CD14-positive monocyte (primary cell): ENCODE data around the gene ZFX. TPM values are rescaled to one million over a fixed set of nuclear protein-coding genes. Genes with fewer than 3 reads are reported as not detected.

Source experiments
- DNase-seq, 3 donors: peaks; one replicate each; pipeline ENCODE4 v3.0.0-alpha.2; 2011 to 2022
- H2AFZ ChIP-seq: 2 replicates; pipeline ENCODE4 v1.6.0; 2012; ENCODE audit warnings: mild to moderate bottlenecking, low read depth, low read length, inconsistent platforms; ENCODE audit not compliant: insufficient read depth, poor library complexity, severe bottlenecking
- H3K27ac ChIP-seq, 2 donors: 1 replicate in 1 of 2; 2 replicates in 1 of 2; pipeline ENCODE4 v1.5.1; 2012 to 2013; ENCODE audit warnings: low read length in 2 of 2, control low read depth in 1 of 2, inconsistent platforms in 1 of 2, low read depth in 1 of 2, mild to moderate bottlenecking in 1 of 2
- H3K27me3 ChIP-seq, 2 donors: one replicate each; pipeline versions ENCODE4 v1.6.0 to v1.6.1; 2011 to 2013; ENCODE audit warnings: low read length in 2 of 2; ENCODE audit not compliant: control insufficient read depth in 2 of 2, insufficient read depth in 2 of 2
- H3K36me3 ChIP-seq, 2 donors: replicated peaks in 1 of 2; 1 replicate in 1 of 2; 2 replicates in 1 of 2; pipeline versions ENCODE4 v1.5.1 to v1.6.1; 2012 to 2013; ENCODE audit warnings: low read length in 2 of 2, control low read depth in 1 of 2, inconsistent platforms in 1 of 2, mild to moderate bottlenecking in 1 of 2; ENCODE audit not compliant: insufficient read depth in 2 of 2, control insufficient read depth in 1 of 2
- H3K4me1 ChIP-seq, 2 donors: 1 replicate in 1 of 2; 2 replicates in 1 of 2; pipeline versions ENCODE4 v1.5.1 to v1.6.1; 2012 to 2013; ENCODE audit warnings: low read length in 2 of 2, control low read depth in 1 of 2, inconsistent platforms in 1 of 2, mild to moderate bottlenecking in 1 of 2, moderate library complexity in 1 of 2; ENCODE audit not compliant: insufficient read depth in 2 of 2, control insufficient read depth in 1 of 2
- H3K4me2 ChIP-seq: replicated peaks from 2 replicates; pipeline ENCODE3; 2012; ENCODE audit warnings: low read length, moderate library complexity, mild to moderate bottlenecking; ENCODE audit not compliant: poor library complexity, severe bottlenecking; ENCODE audit errors: extremely low read depth
- H3K4me3 ChIP-seq, 3 experiments: fragments of 200-600 bp in 1 of 3; sonication (generic) in 1 of 3; replicated peaks in 1 of 3; 1 replicate in 2 of 3; 2 replicates in 1 of 3; pipeline ENCODE4 v1.5.1; 2011 to 2013; ENCODE audit warnings: low read length in 3 of 3, mild to moderate bottlenecking in 3 of 3, control low read depth in 2 of 3, low read depth in 2 of 3, inconsistent platforms in 1 of 3, moderate library complexity in 1 of 3
- H3K79me2 ChIP-seq: 2 replicates; pipeline ENCODE4 v1.6.0; 2012; ENCODE audit warnings: mild to moderate bottlenecking, control low read depth, inconsistent platforms, low read length, moderate library complexity; ENCODE audit not compliant: insufficient read depth
- H3K9ac ChIP-seq: 2 replicates; pipeline ENCODE4 v1.6.0; 2017; ENCODE audit warnings: low read length, mild to moderate bottlenecking; ENCODE audit not compliant: insufficient read depth, poor library complexity, severe bottlenecking
- H3K9me3 ChIP-seq, 2 donors: replicated peaks in 1 of 2; 1 replicate in 1 of 2; 2 replicates in 1 of 2; pipeline versions ENCODE4 v1.5.1 to v1.6.1; 2012 to 2013; ENCODE audit warnings: low read length in 2 of 2, control low read depth in 1 of 2; ENCODE audit not compliant: control insufficient read depth in 1 of 2, insufficient read depth in 1 of 2
- H4K20me1 ChIP-seq: 2 replicates; pipeline ENCODE4 v1.6.0; 2012; ENCODE audit warnings: mild to moderate bottlenecking, low read length, control low read depth, moderate library complexity; ENCODE audit not compliant: insufficient read depth
- H3K27ac Mint-ChIP-seq, 7 donors: one replicate each; pipeline ENCODE4 v1.8.0; 2020; ENCODE audit warnings: mild to moderate bottlenecking in 7 of 7, mixed read lengths in 7 of 7, moderate library complexity in 6 of 7, inconsistent platforms in 2 of 7
- H3K27me3 Mint-ChIP-seq, 3 donors: one replicate each; pipeline ENCODE4 v1.8.0; 2021 to 2022; ENCODE audit warnings: low read depth in 3 of 3, mild to moderate bottlenecking in 3 of 3, mixed read lengths in 3 of 3, moderate library complexity in 3 of 3, inconsistent platforms in 1 of 3
- H3K36me3 Mint-ChIP-seq, 2 donors: one replicate each; pipeline ENCODE4 v1.8.0; 2020; ENCODE audit warnings: mixed read lengths in 2 of 2, inconsistent platforms in 1 of 2, mild to moderate bottlenecking in 1 of 2
- H3K4me1 Mint-ChIP-seq: one replicate; pipeline ENCODE4 v1.8.0; 2020; ENCODE audit warnings: mild to moderate bottlenecking, mixed read lengths
- H3K4me3 Mint-ChIP-seq, 2 donors: one replicate each; pipeline ENCODE4 v1.8.0; 2020; ENCODE audit warnings: mild to moderate bottlenecking in 2 of 2, mixed read lengths in 2 of 2, moderate library complexity in 1 of 2
- H3K9me3 Mint-ChIP-seq, 7 donors: one replicate each; pipeline ENCODE4 v1.8.0; 2020 to 2022; ENCODE audit warnings: mixed read lengths in 7 of 7, mild to moderate bottlenecking in 6 of 7, moderate library complexity in 6 of 7, inconsistent platforms in 2 of 7
- CTCF ChIP-seq: fragments of 200-600 bp; IDR thresholded peaks from one replicate; pipeline ENCODE4 v1.8.0; 2022; ENCODE audit warnings: antibody characterized with exemption, mild to moderate bottlenecking
- WGBS: methylation state at CpG from one replicate; pipeline ENCODE4 v1.1.5; 2013; ENCODE audit warnings: missing lambda C conversion rate; ENCODE audit not compliant: insufficient coverage; 5-methylcytosine and 5-hydroxymethylcytosine counted together
- intact Hi-C, 2 donors: fragments of 100-400 bp; cut with micrococcal nuclease; formaldehyde crosslinking; loops; one replicate each; pipeline versions ENCODE4 v1.15.0 to v1.15.1; 2023
- polyA plus RNA-seq, 3 donors: library from polyadenylated mRNA; depleted of rRNA in 1 of 3; unstranded in 2 of 3; stranded (reverse) in 1 of 3; fragments of 300-500 nt in 2 of 3; fragments of >200 nt in 1 of 3; fragmentation: Illumina TruSeq in 2 of 3; gene quantifications; 1 replicate in 2 of 3; 2 replicates in 1 of 3; pipeline ENCODE4 v1.2.3, GENCODE V29; 2012 to 2021

The ZFX gene
- polyA plus RNA-seq, 3 donors = 22.3 to 31.1 (median 30.2) TPM

DNA sequence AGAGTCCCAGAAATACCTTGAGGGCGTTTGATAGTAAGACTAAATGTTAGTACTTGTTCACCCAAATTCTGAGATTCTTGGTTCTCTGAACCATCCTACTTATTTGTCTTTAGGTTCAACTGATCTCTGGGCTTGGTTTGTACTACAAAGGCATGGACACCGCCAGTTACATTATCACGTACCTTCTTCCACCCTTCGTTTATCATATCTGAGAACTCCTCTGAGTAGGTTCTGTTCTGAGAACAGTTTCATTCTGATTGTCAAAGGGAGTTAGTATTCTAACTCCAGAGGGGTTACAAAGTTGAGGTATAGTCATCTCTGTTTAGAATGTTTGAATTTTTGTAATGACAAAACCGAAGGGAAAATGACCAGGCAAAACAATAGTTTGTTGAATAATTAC is 19.3 kb downstream of the ZFX start:
- Histone ChIP-seq H3K27me3 (no peaks in the 10 kb centered on the region), H3K79me2 (peaks cover 100% of the 10 kb centered on the region), H4K20me1 (peaks cover 100% of the 10 kb centered on the region), H2AFZ (no peak overlapping the region), H3K9me3 (no peaks in the 10 kb centered on the region), H3K27ac (peak overlapping the region in 1 of 2 donors; percentile 45), H3K4me3 (no peak overlapping the region), H3K4me1 (peaks cover 12 to 22% of the 10 kb centered on the region in 2 donors), H3K4me2 (no peak overlapping the region), H3K9ac (no peak overlapping the region), H3K36me3 (peaks cover 11 to 40% of the 10 kb centered on the region in 2 donors)
- Mint-ChIP-seq H3K9me3 (no peaks in the 10 kb centered on the region), H3K27me3 (peaks cover 0 to 1% (median 0%) of the 10 kb centered on the region in 3 donors), H3K27ac (peak overlapping the region in 2 of 7 donors; percentile 43 to 71), H3K4me1 (peaks cover 30% of the 10 kb centered on the region), H3K4me3 (no peak overlapping the region), H3K36me3 (peaks cover 11 to 42% of the 10 kb centered on the region in 2 donors)
- no peak for TF ChIP-seq CTCF
- intact Hi-C loops = no loop called here
- DNase-seq = no peak
- WGBS = 83% methylated on average over 1 of the region's 5 CpGs

GRCh38 chrX:24169211-24169610 is 19.7 kb downstream of the ZFX start:
- peaks cover 0 to 1% (median 0%) of the 10 kb centered on the region in 3 donors for H3K27me3 Mint-ChIP-seq
- intact Hi-C loops = no loop called here
- H3K27ac Mint-ChIP-seq = peak overlapping the region; percentile 1 to 79 (median 68)
- Histone ChIP-seq H3K36me3 (peaks cover 13 to 43% of the 10 kb centered on the region in 2 donors), H3K9ac (no peak overlapping the region), H3K9me3 (no peaks in the 10 kb centered on the region), H3K27ac (peak overlapping the region; percentile 12 to 45), H3K4me3 (no peak overlapping the region), H3K79me2 (peaks cover 100% of the 10 kb centered on the region), H3K27me3 (no peaks in the 10 kb centered on the region), H4K20me1 (peaks cover 99% of the 10 kb centered on the region), H3K4me1 (peaks cover 12 to 22% of the 10 kb centered on the region in 2 donors), H3K4me2 (no peak overlapping the region), H2AFZ (no peak overlapping the region)
- H3K9me3 Mint-ChIP-seq = no peaks in the 10 kb centered on the region
- H3K36me3 Mint-ChIP-seq = peaks cover 11 to 42% of the 10 kb centered on the region in 2 donors
- 40% methylated on average over 3 of the region's 3 CpGs for WGBS
- peak; percentile 22 to 27 (median 26) for DNase-seq
- H3K4me3 Mint-ChIP-seq = no peak overlapping the region
- TF ChIP-seq CTCF = no peak
- peaks cover 30% of the 10 kb centered on the region for H3K4me1 Mint-ChIP-seq
